Nephron (organoid): ENCODE data around the gene RACGAP1.

Experiments used
- H3K27ac Mint-ChIP-seq, 3 experiments: 2 replicates each; pipeline ENCODE4 v1.8.0; 2020; ENCODE audit warnings: mixed read lengths in 3 of 3, mild to moderate bottlenecking in 2 of 3, moderate library complexity in 1 of 3
- H3K27me3 Mint-ChIP-seq: 2 replicates; pipeline ENCODE4 v1.8.0; 2021; ENCODE audit warnings: low read depth, mild to moderate bottlenecking, moderate library complexity, mixed read lengths
- H3K36me3 Mint-ChIP-seq: 2 replicates; pipeline ENCODE4 v1.8.0; 2020; ENCODE audit warnings: low read depth, mixed read lengths
- H3K4me1 Mint-ChIP-seq: 2 replicates; pipeline ENCODE4 v1.8.0; 2020; ENCODE audit warnings: mixed read lengths
- H3K4me3 Mint-ChIP-seq, 3 experiments: 2 replicates each; pipeline ENCODE4 v1.8.0; 2020; ENCODE audit warnings: mild to moderate bottlenecking in 3 of 3, mixed read lengths in 3 of 3, moderate library complexity in 2 of 3
- H3K9me3 Mint-ChIP-seq: 2 replicates; pipeline ENCODE4 v1.8.0; 2020; ENCODE audit warnings: mixed read lengths
- CTCF ChIP-seq, 3 experiments: fragments of 200-600 bp; sonication (generic); IDR thresholded peaks; one replicate each; pipeline ENCODE4 v1.5.0; 2021; ENCODE audit warnings: antibody characterized with exemption in 3 of 3; ENCODE audit not compliant: unreplicated experiment in 3 of 3

RACGAP1 gene

GRCh38 chr12:49960474-49961110 lies 64.7 kb downstream of the RACGAP1 start:
- no peak for TF ChIP-seq CTCF (IDR thresholded peaks at IDR 0.05; ENCODE audit: unreplicated experiment in 3 of 3)
- no peaks in the 10 kb centered on the region for H3K36me3 Mint-ChIP-seq
- H3K9me3 Mint-ChIP-seq, result peaks cover 3% of the 10 kb centered on the region
- peak overlapping the region; percentile 76 to 77 (median 76) for H3K4me3 Mint-ChIP-seq
- H3K4me1 Mint-ChIP-seq, result peaks cover 23% of the 10 kb centered on the region
- H3K27me3 Mint-ChIP-seq, result peaks cover 87% of the 10 kb centered on the region
- peak overlapping the region; percentile 2 to 54 (median 10) for H3K27ac Mint-ChIP-seq

- H3K4me1 Mint-ChIP-seq, result peaks cover 23% of the 10 kb centered on the region
- H3K9me3 Mint-ChIP-seq, result peaks cover 3% of the 10 kb centered on the region
Observed at GRCh38 chr12:49959685-49960473, 65.4 kb downstream of the RACGAP1 start.

GRCh38 chr12:49957570-49957967 lies 67.7 kb downstream of the RACGAP1 start:
- Mint-ChIP-seq H3K27ac (no peak overlapping the region), H3K9me3 (peaks cover 3% of the 10 kb centered on the region), H3K4me3 (no peak overlapping the region), H3K27me3 (peaks cover 75% of the 10 kb centered on the region), H3K4me1 (peaks cover 19% of the 10 kb centered on the region), H3K36me3 (no peaks in the 10 kb centered on the region)
- TF ChIP-seq CTCF (IDR thresholded peaks at IDR 0.05; ENCODE audit: unreplicated experiment in 3 of 3), result no peak

More at GRCh38 chr12:49959685-49960473, 65.4 kb downstream of the RACGAP1 start:
- no peaks in the 10 kb centered on the region for H3K36me3 Mint-ChIP-seq
- H3K27ac Mint-ChIP-seq, result peak overlapping the region in 2 of 3 experiments; percentile 2 to 54
- H3K4me3 Mint-ChIP-seq, result peak overlapping the region; percentile 76 to 77 (median 76)
- no peak for TF ChIP-seq CTCF (IDR thresholded peaks at IDR 0.05; ENCODE audit: unreplicated experiment in 3 of 3)
- H3K27me3 Mint-ChIP-seq, result peaks cover 82% of the 10 kb centered on the region

- TF ChIP-seq CTCF (IDR thresholded peaks at IDR 0.05; ENCODE audit: unreplicated experiment in 3 of 3), result no peak
- H3K27me3 Mint-ChIP-seq, result peaks cover 71% of the 10 kb centered on the region
- H3K27ac Mint-ChIP-seq, result no peak overlapping the region
- H3K9me3 Mint-ChIP-seq, result peaks cover 3% of the 10 kb centered on the region
- peaks cover 17% of the 10 kb centered on the region for H3K4me1 Mint-ChIP-seq
- no peak overlapping the region for H3K4me3 Mint-ChIP-seq
- H3K36me3 Mint-ChIP-seq, result no peaks in the 10 kb centered on the region
Observed at GRCh38 chr12:49956663-49957569, 68.4 kb downstream of the RACGAP1 start.

GRCh38 chr12:49955899-49956662 lies 69.2 kb downstream of the RACGAP1 start:
- peaks cover 3% of the 10 kb centered on the region for H3K9me3 Mint-ChIP-seq
- H3K4me3 Mint-ChIP-seq, result no peak overlapping the region
- no peaks in the 10 kb centered on the region for H3K36me3 Mint-ChIP-seq
- H3K27ac Mint-ChIP-seq, result no peak overlapping the region
- no peak for TF ChIP-seq CTCF (IDR thresholded peaks at IDR 0.05; ENCODE audit: unreplicated experiment in 3 of 3)
- H3K27me3 Mint-ChIP-seq, result peaks cover 75% of the 10 kb centered on the region
- H3K4me1 Mint-ChIP-seq, result peaks cover 17% of the 10 kb centered on the region
